HG03575 (cell line): ENCODE results near the gene ZFP30.

Experiments used
- ATAC-seq: cut with Tn5 transposase; IDR thresholded peaks from one replicate; pipeline ENCODE4 v1.9.1; 2021; ENCODE audit not compliant: unreplicated experiment, insufficient number of reproducible peaks, low FRiP score; ENCODE audit errors: extremely low read depth

ZFP30 gene

GRCh38 chr19:37572203-37572602 is 83.1 kb downstream of the ZFP30 start:
- no peak for ATAC-seq

DNA sequence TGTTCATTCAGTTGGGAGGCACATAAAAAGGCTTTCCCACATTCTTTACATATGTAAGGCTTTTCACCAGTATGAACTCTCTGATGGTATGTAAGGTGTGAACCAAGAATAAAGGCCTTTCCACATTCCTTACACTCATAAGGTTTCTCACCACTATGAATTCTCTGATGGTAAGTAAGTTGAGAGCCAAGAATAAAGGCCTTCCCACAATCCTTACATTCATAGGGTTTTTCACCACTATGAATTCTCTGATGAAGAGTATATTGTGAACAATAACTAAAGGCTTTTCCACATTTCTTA is 89.9 kb downstream of the ZFP30 start:
- no peak for ATAC-seq

DNA sequence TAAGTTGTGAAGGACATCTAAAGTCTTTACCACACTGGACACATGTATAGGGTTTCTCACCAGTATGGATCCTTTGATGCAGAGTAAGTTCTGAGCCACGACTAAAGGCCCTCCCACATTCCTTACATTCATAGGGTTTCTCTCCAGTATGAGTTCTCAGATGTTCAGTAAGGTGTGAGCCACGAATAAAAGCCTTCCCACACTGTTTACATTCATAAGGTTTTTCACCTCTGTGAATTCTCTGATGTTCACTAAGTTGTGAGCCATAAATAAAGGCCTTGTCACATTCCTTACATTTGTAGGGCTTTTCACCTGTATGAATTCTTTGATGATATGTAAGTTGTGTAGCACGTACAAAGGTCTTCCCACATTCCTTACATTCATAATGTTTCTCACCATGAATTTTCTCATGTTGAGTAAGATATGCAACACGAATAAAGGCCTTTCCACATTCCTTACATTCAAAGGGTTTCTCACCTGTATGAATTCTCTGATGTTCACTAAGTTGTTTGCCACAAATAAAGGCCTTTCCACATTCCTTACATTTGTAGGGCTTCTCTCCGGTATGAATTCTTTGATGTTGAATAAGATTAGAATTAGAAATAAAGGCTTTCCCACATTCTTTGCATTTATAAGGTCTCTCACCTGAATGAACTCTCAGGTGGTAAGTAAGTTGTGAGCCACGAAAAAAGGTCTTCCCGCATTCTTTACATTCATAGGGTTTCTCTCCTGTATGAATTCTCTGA is 90.5 kb downstream of the ZFP30 start:
- no peak for ATAC-seq
